Tibial nerve (tissue), 4 donors: ENCODE data around the gene NAP1L1.

Experiments
- EP300 ChIP-seq, 2 donors: sonication (generic); formaldehyde crosslinking; IDR thresholded peaks; one replicate each; pipeline ENCODE4 v1.6.1; 2017; ENCODE audit warnings: antibody characterized with exemption in 2 of 2, mild to moderate bottlenecking in 1 of 2
- POLR2A ChIP-seq, 2 donors: fragments of 450-650 bp; IDR thresholded peaks; one replicate each; pipeline ENCODE4 v1.6.1; 2017; ENCODE audit warnings: antibody characterized with exemption in 2 of 2, mild to moderate bottlenecking in 2 of 2, moderate library complexity in 2 of 2
- TF ChIP-seq, protein P1 (sequence below), 5 experiments: fragments of 200-600 bp in 3 of 5; fragments of 450-650 bp in 2 of 5; sonication (generic) in 3 of 5; IDR thresholded peaks; one replicate each; pipeline ENCODE4 v1.5.1; 2016 to 2019; ENCODE audit warnings: antibody characterized with exemption in 5 of 5, mild to moderate bottlenecking in 3 of 5, moderate library complexity in 2 of 5

DNA sequence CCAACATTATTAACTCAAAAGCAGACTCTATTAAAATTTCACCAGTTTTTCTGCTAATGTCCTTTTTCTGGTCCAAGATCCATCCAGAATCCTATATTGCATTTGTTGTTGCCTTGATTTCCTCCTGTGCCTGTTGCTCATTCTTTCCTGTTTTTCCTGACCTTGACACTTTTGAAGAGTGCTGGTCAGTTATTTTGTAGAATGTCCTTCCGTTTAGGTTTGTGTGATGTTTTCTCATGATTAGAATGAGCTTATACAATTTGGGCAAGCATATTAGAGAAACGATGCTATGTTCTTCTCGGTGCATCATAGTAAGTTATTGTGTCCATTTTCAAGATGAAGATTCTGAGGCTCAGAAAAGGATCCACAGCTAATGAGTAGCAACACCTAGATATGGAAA, 86.8 kb downstream of the NAP1L1 start:
- TF ChIP-seq, protein P1, sequence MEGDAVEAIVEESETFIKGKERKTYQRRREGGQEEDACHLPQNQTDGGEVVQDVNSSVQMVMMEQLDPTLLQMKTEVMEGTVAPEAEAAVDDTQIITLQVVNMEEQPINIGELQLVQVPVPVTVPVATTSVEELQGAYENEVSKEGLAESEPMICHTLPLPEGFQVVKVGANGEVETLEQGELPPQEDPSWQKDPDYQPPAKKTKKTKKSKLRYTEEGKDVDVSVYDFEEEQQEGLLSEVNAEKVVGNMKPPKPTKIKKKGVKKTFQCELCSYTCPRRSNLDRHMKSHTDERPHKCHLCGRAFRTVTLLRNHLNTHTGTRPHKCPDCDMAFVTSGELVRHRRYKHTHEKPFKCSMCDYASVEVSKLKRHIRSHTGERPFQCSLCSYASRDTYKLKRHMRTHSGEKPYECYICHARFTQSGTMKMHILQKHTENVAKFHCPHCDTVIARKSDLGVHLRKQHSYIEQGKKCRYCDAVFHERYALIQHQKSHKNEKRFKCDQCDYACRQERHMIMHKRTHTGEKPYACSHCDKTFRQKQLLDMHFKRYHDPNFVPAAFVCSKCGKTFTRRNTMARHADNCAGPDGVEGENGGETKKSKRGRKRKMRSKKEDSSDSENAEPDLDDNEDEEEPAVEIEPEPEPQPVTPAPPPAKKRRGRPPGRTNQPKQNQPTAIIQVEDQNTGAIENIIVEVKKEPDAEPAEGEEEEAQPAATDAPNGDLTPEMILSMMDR (IDR thresholded peaks at IDR 0.05): no peak
- TF ChIP-seq POLR2A (IDR thresholded peaks at IDR 0.05) (no peak), EP300 (IDR thresholded peaks at IDR 0.05) (no peak)
